Neuronal stem cell (in vitro differentiated cells): ENCODE results near the gene ANKMY2.

Source experiments
- DNase-seq: peaks from one replicate; pipeline ENCODE4 v3.0.0-alpha.2; 2013; ENCODE audit warnings: low spot score
- H2AFZ ChIP-seq: one replicate; pipeline ENCODE4 v1.6.1; 2013; ENCODE audit warnings: mild to moderate bottlenecking, low read length, inconsistent platforms
- H2AK5ac ChIP-seq: 2 replicates; pipeline ENCODE4 v1.6.1; 2013; ENCODE audit warnings: low read depth, mild to moderate bottlenecking, inconsistent platforms, low read length, moderate library complexity, mixed read lengths
- H2BK120ac ChIP-seq: 2 replicates; pipeline ENCODE4 v1.6.1; 2013; ENCODE audit warnings: low read depth, mild to moderate bottlenecking, inconsistent platforms, low read length, moderate library complexity, mixed read lengths
- H2BK12ac ChIP-seq: one replicate; pipeline ENCODE4 v1.6.1; 2013; ENCODE audit warnings: low read length, inconsistent platforms
- H2BK15ac ChIP-seq: 2 replicates; pipeline ENCODE4 v1.6.1; 2013; ENCODE audit warnings: mild to moderate bottlenecking, low read length, inconsistent platforms, mixed read lengths
- H2BK5ac ChIP-seq: one replicate; pipeline ENCODE4 v1.6.1; 2013; ENCODE audit warnings: inconsistent platforms, mild to moderate bottlenecking, low read length, moderate library complexity
- H3K14ac ChIP-seq: one replicate; pipeline ENCODE4 v1.6.1; 2013; ENCODE audit warnings: low read length, inconsistent platforms
- H3K18ac ChIP-seq: 2 replicates; pipeline ENCODE4 v1.6.1; 2013; ENCODE audit warnings: low read length, inconsistent platforms
- H3K23ac ChIP-seq: 2 replicates; pipeline ENCODE4 v1.6.1; 2013; ENCODE audit warnings: low read depth, mild to moderate bottlenecking, mixed read lengths, low read length, inconsistent platforms; ENCODE audit not compliant: poor library complexity
- H3K27ac ChIP-seq: replicated peaks from 3 replicates; pipeline ENCODE4 v1.5.1; 2013; ENCODE audit warnings: low read length, inconsistent platforms
- H3K27me3 ChIP-seq, 3 experiments: 2 replicates each; pipeline ENCODE4 v1.6.1; 2013; ENCODE audit warnings: low read length in 3 of 3, mild to moderate bottlenecking in 2 of 3, inconsistent platforms in 1 of 3, low read depth in 1 of 3, mixed read lengths in 1 of 3, moderate library complexity in 1 of 3; ENCODE audit not compliant: control insufficient read depth in 3 of 3, insufficient read depth in 3 of 3
- H3K36me3 ChIP-seq, 2 donors: replicated peaks in 1 of 2; 2 replicates each; pipeline ENCODE4 v1.6.1; 2013; ENCODE audit warnings: low read length in 2 of 2; ENCODE audit not compliant: control insufficient read depth in 2 of 2, insufficient read depth in 2 of 2
- H3K4ac ChIP-seq: 2 replicates; pipeline ENCODE4 v1.6.1; 2013; ENCODE audit warnings: inconsistent platforms, mild to moderate bottlenecking, low read length, moderate library complexity
- H3K4me1 ChIP-seq, 2 donors: 1 replicate in 1 of 2; 2 replicates in 1 of 2; pipeline ENCODE4 v1.6.1; 2013; ENCODE audit warnings: low read length in 2 of 2, low read depth in 1 of 2; ENCODE audit not compliant: control insufficient read depth in 2 of 2, insufficient read depth in 1 of 2
- H3K4me2 ChIP-seq: one replicate; pipeline ENCODE4 v1.6.1; 2013; ENCODE audit warnings: mild to moderate bottlenecking, low read length, inconsistent platforms; ENCODE audit not compliant: insufficient read depth, poor library complexity, severe bottlenecking
- H3K4me3 ChIP-seq, 2 donors: 2 replicates each; pipeline ENCODE4 v1.5.1; 2013; ENCODE audit warnings: low read length in 2 of 2, mild to moderate bottlenecking in 2 of 2, inconsistent platforms in 1 of 2, moderate library complexity in 1 of 2
- H3K79me1 ChIP-seq: one replicate; pipeline ENCODE4 v1.6.1; 2013; ENCODE audit warnings: low read depth, mild to moderate bottlenecking, inconsistent platforms, low read length, moderate library complexity
- H3K9ac ChIP-seq: one replicate; pipeline ENCODE4 v1.6.1; 2013; ENCODE audit warnings: mild to moderate bottlenecking, low read depth, low read length, inconsistent platforms; ENCODE audit not compliant: poor library complexity
- H3K9me3 ChIP-seq, 2 donors: replicated peaks in 1 of 2; 2 replicates each; pipeline versions ENCODE3 to v1.6.1; 2013; ENCODE audit warnings: low read length in 2 of 2, mild to moderate bottlenecking in 2 of 2, inconsistent platforms in 1 of 2, low read depth in 1 of 2, mixed read lengths in 1 of 2, moderate library complexity in 1 of 2; ENCODE audit not compliant: control insufficient read depth in 2 of 2, insufficient read depth in 1 of 2
- H4K8ac ChIP-seq: one replicate; pipeline ENCODE4 v1.6.1; 2013; ENCODE audit warnings: low read depth, mild to moderate bottlenecking, inconsistent platforms, low read length, moderate library complexity
- H4K91ac ChIP-seq: one replicate; pipeline ENCODE4 v1.6.1; 2013; ENCODE audit warnings: low read length, low read depth, mild to moderate bottlenecking, inconsistent platforms; ENCODE audit not compliant: poor library complexity
- WGBS, 2 donors: extraction: QIAGEN DNeasy Blood & Tissue Kit; methylation state at CpG; one replicate each; pipeline ENCODE4 v1.1.7; 2013; ENCODE audit warnings: missing lambda C conversion rate in 2 of 2, mixed read lengths in 1 of 2; ENCODE audit not compliant: insufficient read length in 2 of 2, insufficient replicate concordance in 1 of 2; ENCODE audit errors: extremely low coverage in 2 of 2; 5-methylcytosine and 5-hydroxymethylcytosine counted together

The ANKMY2 gene

DNA sequence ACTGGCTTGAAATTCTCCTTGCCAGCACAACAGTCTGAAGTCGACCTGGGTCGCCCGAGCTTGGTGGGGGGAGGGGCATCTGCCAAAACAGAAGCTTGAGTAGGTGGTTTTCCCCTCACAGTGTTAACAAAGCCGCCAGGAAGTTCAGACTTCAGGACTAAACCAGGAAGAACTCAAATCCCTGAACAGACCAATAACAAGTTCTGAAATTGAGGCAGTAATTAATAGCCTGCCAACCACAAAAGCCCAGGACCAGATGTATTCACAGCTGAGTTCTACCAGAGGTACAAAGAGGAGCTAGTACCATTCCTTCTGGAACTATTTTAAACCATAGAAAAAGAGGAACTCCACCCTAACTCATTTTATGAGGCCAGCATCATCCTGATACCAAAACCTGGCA, 73.6 kb downstream of the ANKMY2 start:
- Histone ChIP-seq H2BK5ac (no peak overlapping the region), H3K27ac (no peak overlapping the region), H2BK120ac (no peak overlapping the region), H3K36me3 (no peaks in the 10 kb centered on the region), H4K91ac (no peak overlapping the region), H3K79me1 (no peaks in the 10 kb centered on the region), H3K4me1 (no peaks in the 10 kb centered on the region), H3K9ac (no peak overlapping the region), H2AFZ (peak overlapping the region; percentile 56), H3K4ac (no peak overlapping the region), H3K27me3 (no peaks in the 10 kb centered on the region), H2AK5ac (no peak overlapping the region), H3K14ac (no peak overlapping the region), H3K18ac (no peak overlapping the region), H2BK12ac (no peak overlapping the region), H3K4me3 (no peak overlapping the region), H3K23ac (no peak overlapping the region), H2BK15ac (no peak overlapping the region), H3K4me2 (no peak overlapping the region), H3K9me3 (no peaks in the 10 kb centered on the region), H4K8ac (no peak overlapping the region)
- no peak for DNase-seq
- no CpG with 5 or more reads among the region's 4 CpGs for WGBS, 2 donors

DNA sequence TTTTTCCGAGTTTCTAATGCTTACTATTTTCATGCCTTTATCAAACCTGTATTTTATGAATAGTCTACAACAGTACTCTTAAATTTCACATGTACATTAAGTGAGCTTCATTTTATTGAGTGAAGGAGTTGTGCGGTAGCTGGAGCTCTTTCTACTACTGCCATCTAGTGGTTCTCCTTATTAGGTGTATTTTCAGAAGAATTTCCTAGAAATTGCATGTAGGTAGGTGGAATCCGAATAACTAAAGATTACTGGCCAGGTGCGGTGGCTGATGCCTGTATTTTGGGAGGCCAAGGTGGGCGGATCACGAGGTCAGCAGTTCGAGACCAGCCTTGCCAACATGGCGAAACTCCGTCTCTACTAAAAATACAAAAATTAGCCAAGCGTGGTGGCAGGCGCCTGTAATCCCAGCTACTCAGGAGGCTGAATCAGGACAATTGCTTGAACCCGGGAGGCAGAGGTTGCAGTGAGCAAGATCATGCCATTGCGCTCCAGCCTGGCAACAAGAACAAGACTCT, 80.6 kb downstream of the ANKMY2 start:
- Histone ChIP-seq H2AK5ac (no peak overlapping the region), H3K4me1 (peaks cover 0 to 2% of the 10 kb centered on the region in 2 donors), H3K18ac (no peak overlapping the region), H3K36me3 (no peaks in the 10 kb centered on the region), H3K9me3 (no peaks in the 10 kb centered on the region), H2AFZ (no peak overlapping the region), H2BK5ac (no peak overlapping the region), H3K4me2 (no peak overlapping the region), H3K23ac (no peak overlapping the region), H3K14ac (no peak overlapping the region), H4K91ac (no peak overlapping the region), H2BK12ac (no peak overlapping the region), H3K27ac (no peak overlapping the region), H3K79me1 (peaks cover 2% of the 10 kb centered on the region), H2BK15ac (no peak overlapping the region), H3K27me3 (no peaks in the 10 kb centered on the region), H3K4me3 (no peak overlapping the region), H3K4ac (no peak overlapping the region), H3K9ac (no peak overlapping the region), H4K8ac (no peak overlapping the region), H2BK120ac (no peak overlapping the region)
- DNase-seq = peak; percentile 37
- no CpG with 5 or more reads among the region's 13 CpGs for WGBS, 2 donors

DNA sequence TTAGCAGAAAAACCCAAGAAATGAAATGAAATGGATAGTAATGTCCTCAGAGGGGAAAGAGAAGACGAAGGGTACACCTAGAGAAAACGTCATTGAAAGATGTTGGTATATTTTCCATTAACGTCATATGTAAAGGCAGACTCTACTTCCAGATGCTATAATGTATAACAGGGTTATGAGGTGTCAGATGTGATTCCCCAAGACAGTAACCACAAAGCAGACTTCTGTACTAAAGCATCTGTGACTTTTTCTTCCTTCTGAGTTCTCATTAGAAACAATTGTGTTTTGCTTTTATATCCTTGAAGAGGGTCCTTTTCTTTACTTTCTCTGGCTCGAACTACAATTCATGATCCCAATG, 81.6 kb downstream of the ANKMY2 start:
- H3K27ac ChIP-seq = no peak overlapping the region
- no peak overlapping the region for H4K8ac ChIP-seq

DNA sequence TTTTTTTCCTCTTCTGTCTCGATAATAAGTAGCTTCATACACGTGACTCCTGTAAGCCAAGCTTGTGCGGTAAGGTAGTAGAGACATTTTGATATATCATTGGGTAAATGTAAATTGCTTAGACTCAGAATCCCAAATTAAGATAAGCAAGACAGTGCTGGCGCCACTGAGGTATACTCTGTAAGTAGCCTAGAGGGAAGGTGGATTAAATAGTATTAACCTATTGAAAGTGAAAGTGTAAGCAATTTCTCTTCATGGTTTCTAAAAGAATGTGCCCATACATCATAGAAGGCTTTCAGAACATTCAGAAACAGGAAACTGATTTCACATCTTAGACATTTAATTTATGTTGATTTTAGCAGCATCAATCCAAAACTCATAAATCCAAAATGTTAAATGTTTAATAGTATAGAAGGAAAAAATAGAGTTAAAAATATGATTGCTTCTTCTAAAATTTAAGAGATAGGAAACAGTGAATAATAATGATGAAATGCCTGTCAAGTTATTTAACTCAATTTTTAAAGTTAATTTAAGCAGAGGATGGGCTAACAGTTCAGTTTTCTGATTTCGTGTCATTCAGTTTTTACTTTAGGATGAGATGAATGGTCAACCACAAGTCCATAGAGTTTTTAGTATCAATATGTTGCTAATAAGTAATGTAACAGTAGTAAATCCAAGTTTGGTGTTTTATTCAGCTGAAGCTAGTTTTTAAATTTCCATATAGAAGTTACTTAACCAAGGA, 82.1 kb downstream of the ANKMY2 start:
- DNase-seq = no peak
- Histone ChIP-seq H3K27me3 (no peaks in the 10 kb centered on the region), H2BK12ac (no peak overlapping the region)

More for the DNA sequence above, 81.6 kb downstream of the ANKMY2 start:
- H3K4me1 ChIP-seq = peaks cover 0 to 2% of the 10 kb centered on the region in 2 donors
- no peak for DNase-seq
- H3K36me3 ChIP-seq = no peaks in the 10 kb centered on the region
- no peak overlapping the region for H2BK5ac ChIP-seq
- H3K23ac ChIP-seq = no peak overlapping the region
- no peak overlapping the region for H4K91ac ChIP-seq
- H2AK5ac ChIP-seq = no peak overlapping the region
- no peak overlapping the region for H3K4me2 ChIP-seq
- H3K9ac ChIP-seq = no peak overlapping the region
- H3K14ac ChIP-seq = no peak overlapping the region
- no peaks in the 10 kb centered on the region for H3K9me3 ChIP-seq
- no peak overlapping the region for H3K18ac ChIP-seq
- H2BK120ac ChIP-seq = no peak overlapping the region
- H2AFZ ChIP-seq = no peak overlapping the region
- no peak overlapping the region for H2BK15ac ChIP-seq
- H2BK12ac ChIP-seq = no peak overlapping the region
- no peaks in the 10 kb centered on the region for H3K27me3 ChIP-seq
- WGBS, 2 donors = no CpG with 5 or more reads among the region's 4 CpGs
- peaks cover 2% of the 10 kb centered on the region for H3K79me1 ChIP-seq
- H3K4ac ChIP-seq = no peak overlapping the region
- no peak overlapping the region for H3K4me3 ChIP-seq

More for the DNA sequence above, 82.1 kb downstream of the ANKMY2 start:
- Histone ChIP-seq H2BK120ac (no peak overlapping the region), H2BK15ac (no peak overlapping the region), H3K9ac (no peak overlapping the region), H3K4me1 (peaks cover 0 to 2% of the 10 kb centered on the region in 2 donors), H4K91ac (no peak overlapping the region), H3K9me3 (no peaks in the 10 kb centered on the region), H3K4ac (no peak overlapping the region), H3K36me3 (no peaks in the 10 kb centered on the region), H2AFZ (no peak overlapping the region), H3K4me3 (no peak overlapping the region), H4K8ac (no peak overlapping the region), H3K27ac (no peak overlapping the region), H3K4me2 (no peak overlapping the region), H3K18ac (no peak overlapping the region), H2BK5ac (no peak overlapping the region), H3K23ac (no peak overlapping the region), H3K79me1 (peaks cover 2% of the 10 kb centered on the region), H2AK5ac (no peak overlapping the region), H3K14ac (no peak overlapping the region)
- no CpG with 5 or more reads among the region's 5 CpGs for WGBS, 2 donors
